AG04449 (cell line): ENCODE data around the gene SLC25A25.
A peak's percentile ranks its signal among the peaks of the same experiment; 100 is the strongest.

Source experiments
- CTCF ChIA-PET: fragments of 350-600 bp; formaldehyde crosslinking; extraction: SDS; loops from one replicate; lab custom pipeline; 2021; ENCODE audit warnings: antibody characterized with exemption; lab: Yijun Ruan, JAX
- POLR2A ChIA-PET: fragments of 400-600, 350-600 bp; formaldehyde crosslinking; extraction: SDS; loops from one replicate; lab custom pipeline; 2020; ENCODE audit warnings: antibody characterized with exemption, inconsistent platforms; lab: Yijun Ruan, JAX
- DNase-seq: peaks from one replicate; pipeline ENCODE4 v3.0.0-alpha.2; 2010; ENCODE audit warnings: low read depth, low spot score
- H3K4me3 ChIP-seq: 2 replicates; pipeline ENCODE4 v1.5.1; 2011; ENCODE audit warnings: low read depth, mild to moderate bottlenecking, control low read depth, low read length
- TF ChIP-seq, protein P1 (sequence below): IDR thresholded peaks from one replicate; pipeline ENCODE4 v1.5.1; 2011; ENCODE audit warnings: mild to moderate bottlenecking, moderate library complexity, low read length, control low read depth, inconsistent platforms; ENCODE audit not compliant: insufficient read depth; ENCODE audit errors: missing control alignments

The SLC25A25 gene

DNA sequence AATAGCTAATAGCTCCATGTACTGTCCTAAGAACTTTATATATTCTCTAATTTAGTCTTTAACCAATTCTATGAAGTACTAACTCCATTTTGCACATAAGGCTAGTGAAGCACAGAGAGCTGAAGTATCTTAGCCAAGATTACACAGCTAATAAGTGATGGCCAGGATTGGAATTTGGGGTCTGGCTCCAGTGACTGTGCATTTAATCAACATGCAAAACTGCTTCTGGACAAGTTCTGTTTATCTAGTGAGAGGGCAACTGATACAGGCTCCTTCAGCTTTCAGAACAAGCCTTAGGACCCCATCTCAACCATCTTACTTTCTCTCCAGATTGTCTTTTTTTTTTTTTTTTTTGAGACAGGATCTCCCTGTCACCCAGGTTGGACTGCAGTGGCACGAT is 21.3 kb downstream of the SLC25A25 start:
- CTCF ChIA-PET: interaction anchor here (1.3 to 15.3 kb wide), 3 partner anchors 17 to 147 kb away, joined by 8 to 131 read pairs (median 15); no protein-coding TSS in a partner anchor

DNA sequence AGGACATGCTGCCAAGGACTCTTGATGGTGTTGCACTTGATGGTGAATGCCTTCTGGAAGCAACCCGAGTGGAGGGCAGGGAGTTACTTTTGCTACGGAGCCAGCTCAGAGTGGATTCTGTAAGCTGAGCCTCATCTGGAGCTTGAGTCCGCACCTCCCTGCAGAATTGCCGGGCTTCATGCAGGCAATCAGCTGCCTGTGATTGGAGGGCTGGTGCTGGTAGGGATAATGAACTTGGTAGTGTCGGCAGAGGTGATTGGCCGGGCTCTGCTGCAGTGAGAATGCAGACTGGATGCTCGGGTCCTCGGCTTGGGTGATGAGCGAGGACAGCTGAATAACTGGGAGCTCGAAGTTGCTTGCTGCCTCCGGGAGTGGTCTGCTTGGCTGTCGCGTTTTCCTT is 23.1 kb downstream of the SLC25A25 start:
- TF ChIP-seq, protein P1, sequence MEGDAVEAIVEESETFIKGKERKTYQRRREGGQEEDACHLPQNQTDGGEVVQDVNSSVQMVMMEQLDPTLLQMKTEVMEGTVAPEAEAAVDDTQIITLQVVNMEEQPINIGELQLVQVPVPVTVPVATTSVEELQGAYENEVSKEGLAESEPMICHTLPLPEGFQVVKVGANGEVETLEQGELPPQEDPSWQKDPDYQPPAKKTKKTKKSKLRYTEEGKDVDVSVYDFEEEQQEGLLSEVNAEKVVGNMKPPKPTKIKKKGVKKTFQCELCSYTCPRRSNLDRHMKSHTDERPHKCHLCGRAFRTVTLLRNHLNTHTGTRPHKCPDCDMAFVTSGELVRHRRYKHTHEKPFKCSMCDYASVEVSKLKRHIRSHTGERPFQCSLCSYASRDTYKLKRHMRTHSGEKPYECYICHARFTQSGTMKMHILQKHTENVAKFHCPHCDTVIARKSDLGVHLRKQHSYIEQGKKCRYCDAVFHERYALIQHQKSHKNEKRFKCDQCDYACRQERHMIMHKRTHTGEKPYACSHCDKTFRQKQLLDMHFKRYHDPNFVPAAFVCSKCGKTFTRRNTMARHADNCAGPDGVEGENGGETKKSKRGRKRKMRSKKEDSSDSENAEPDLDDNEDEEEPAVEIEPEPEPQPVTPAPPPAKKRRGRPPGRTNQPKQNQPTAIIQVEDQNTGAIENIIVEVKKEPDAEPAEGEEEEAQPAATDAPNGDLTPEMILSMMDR: no peak
- DNase-seq: peak; percentile 63
- ChIA-PET POLR2A (interaction anchor here (1.0 kb wide), 1 partner anchor 9 kb away, joined by 4 read pairs; no protein-coding TSS in a partner anchor), CTCF (interaction anchor here (1.2 to 15.3 kb wide), 7 partner anchors 9 to 148 kb away, joined by 4 to 131 read pairs (median 12); partner anchors contain the start of gene NAIF1)
- H3K4me3 ChIP-seq: peak overlapping the region; percentile 54

More for the DNA sequence above, 21.3 kb downstream of the SLC25A25 start:
- no peak overlapping the region for H3K4me3 ChIP-seq
- no peak for DNase-seq
- TF ChIP-seq, protein P1: no peak
- POLR2A ChIA-PET: no interaction called here

DNA sequence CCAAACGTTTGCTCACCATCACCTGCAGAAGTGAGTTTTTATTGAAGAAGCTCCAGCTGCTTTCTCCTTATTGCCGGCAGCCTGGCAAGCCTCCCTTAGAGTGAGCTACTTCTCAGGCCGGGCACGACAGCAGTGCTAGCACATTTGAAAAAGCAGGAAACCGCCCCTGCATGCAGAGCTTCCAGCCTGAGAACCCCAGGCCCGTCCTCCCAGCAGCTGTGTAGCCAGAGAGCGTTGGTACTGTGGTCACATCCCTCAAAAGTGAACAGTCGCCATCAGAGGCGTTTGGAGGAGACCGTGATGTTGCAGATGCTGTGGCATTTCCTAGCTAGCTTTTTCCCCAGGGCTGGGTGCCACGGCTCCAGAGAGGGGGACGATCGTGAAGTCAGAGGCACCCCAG is 23.5 kb downstream of the SLC25A25 start:
- POLR2A ChIA-PET: interaction anchor here (1.0 kb wide), 1 partner anchor 8 kb away, joined by 4 read pairs; no protein-coding TSS in a partner anchor
- peak overlapping the region; percentile 54 for H3K4me3 ChIP-seq

DNA sequence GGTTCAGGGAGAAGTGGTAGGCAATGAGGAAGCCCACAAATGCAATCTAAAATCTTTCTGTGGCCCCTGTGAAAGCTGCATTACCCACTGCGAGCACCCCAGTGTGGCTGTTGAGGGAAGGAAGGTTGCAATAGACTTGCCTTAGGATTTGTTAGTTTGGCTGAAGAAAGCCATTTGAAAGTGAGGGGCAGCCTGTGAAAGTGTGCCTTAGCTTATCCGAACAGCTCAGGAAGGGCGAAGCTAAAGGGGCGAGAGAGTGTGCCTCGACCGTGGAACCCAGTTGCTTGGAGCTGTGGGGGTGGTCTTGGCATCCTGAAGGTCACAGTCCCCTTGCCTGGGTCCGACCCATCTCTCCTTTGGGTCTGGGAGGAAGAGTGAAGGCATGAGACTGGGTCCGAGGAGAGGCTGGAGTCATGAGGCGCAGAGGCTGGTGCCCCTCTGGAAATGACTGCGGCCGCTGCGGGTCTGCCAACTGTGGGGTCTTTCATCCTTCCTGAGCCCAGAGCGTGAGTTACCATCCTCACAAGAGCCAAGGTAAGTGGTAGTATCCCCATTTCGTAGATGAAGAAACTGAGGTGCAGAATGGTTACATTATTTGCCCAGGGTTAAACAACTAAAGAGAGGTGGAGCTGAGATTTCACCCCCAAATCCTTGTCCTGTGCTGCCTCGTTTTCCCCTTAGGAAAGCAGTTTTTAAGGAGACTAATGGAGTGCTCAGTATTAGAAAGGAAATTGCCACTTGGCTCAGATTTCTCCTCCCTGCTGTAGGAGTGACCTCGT is 24.4 kb downstream of the SLC25A25 start:
- TF ChIP-seq, protein P1: no peak
- no peak for DNase-seq
- POLR2A ChIA-PET: interaction anchor here (1.0 kb wide), 1 partner anchor 112 kb away, joined by 3 read pairs; the partner anchor contains the start of gene EEIG1
- CTCF ChIA-PET: interaction anchor here (0.8 to 15.3 kb wide), 11 partner anchors 8 to 150 kb away, joined by 4 to 131 read pairs (median 11); partner anchors contain the start of gene NAIF1
- peak overlapping the region; percentile 54 for H3K4me3 ChIP-seq

More for the DNA sequence above, 23.5 kb downstream of the SLC25A25 start:
- TF ChIP-seq, protein P1: no peak
- no peak for DNase-seq
- CTCF ChIA-PET: interaction anchor here (1.2 to 15.3 kb wide), 7 partner anchors 9 to 149 kb away, joined by 4 to 131 read pairs (median 12); partner anchors contain the start of gene NAIF1

DNA sequence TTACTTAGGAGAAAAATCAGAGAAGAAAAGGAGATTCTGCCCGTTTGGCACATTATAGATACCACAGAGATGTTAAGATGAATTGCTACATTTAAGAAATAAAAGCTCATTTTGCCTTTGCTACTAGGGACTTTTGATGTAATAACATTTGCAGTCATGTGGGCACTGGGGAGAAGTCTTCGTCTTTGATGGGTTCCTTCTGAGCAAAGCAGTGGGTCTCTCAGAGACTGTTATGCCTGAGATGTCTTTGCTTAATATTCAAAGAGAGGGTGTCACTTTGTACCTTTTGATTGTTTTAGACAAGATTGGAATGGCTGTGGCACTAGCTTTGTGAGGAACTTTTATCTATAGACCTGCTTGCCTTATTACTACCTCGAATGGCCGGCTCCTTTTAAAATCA is 25.0 kb downstream of the SLC25A25 start:
- CTCF ChIA-PET: interaction anchor here (0.8 to 15.3 kb wide), 8 partner anchors 8 to 150 kb away, joined by 4 to 131 read pairs (median 14); no protein-coding TSS in a partner anchor
- no peak overlapping the region for H3K4me3 ChIP-seq
- POLR2A ChIA-PET: interaction anchor here (1.0 kb wide), 1 partner anchor 113 kb away, joined by 3 read pairs; the partner anchor contains the start of gene EEIG1
- DNase-seq: no peak
- TF ChIP-seq, protein P1: no peak
